ENCODE measurements around the gene ZNF674. TPM values are rescaled to one million over a fixed set of nuclear protein-coding genes. Genes with fewer than 3 reads are reported as not detected.

Gene ZNF674
- total and polyA plus RNA-seq, 10 of the 15 experiments (the other 5 are each of a cell fraction or from before 2014, with no cell fraction given): 1.0 to 3.7 (median 1.8) TPM

- TF ChIP-seq NFYA (IDR thresholded peaks at IDR 0.05; ENCODE audit: borderline replicate concordance, low read depth, low read length) (no peak), ZSCAN29 (IDR thresholded peaks at IDR 0.05) (no peak), ETV6 (conservative IDR thresholded peaks at IDR 0.05 in 1 of 2, IDR thresholded peaks at IDR 0.05 in 1 of 2; ENCODE audit: borderline replicate concordance in 1 of 2, low read depth in 1 of 2) (peak in 1 of 2 experiments; percentile 51; a peak in 1 of 4 replicates), CREM (IDR thresholded peaks at IDR 0.05; ENCODE audit: low read depth) (peak; percentile 51; the same call in 1 of the 2 replicates), SKIL (IDR thresholded peaks at IDR 0.05; ENCODE audit: low read depth, poor library complexity, severe bottlenecking) (no peak), TARDBP (IDR thresholded peaks at IDR 0.05; ENCODE audit: borderline replicate concordance) (no peak), CREB1 (IDR thresholded peaks at IDR 0.05; ENCODE audit: low read depth) (no peak), ZNF274 (IDR thresholded peaks at IDR 0.05; ENCODE audit: insufficient read depth, insufficient read length) (no peak), CHD1 (IDR thresholded peaks at IDR 0.05; ENCODE audit: low read depth, low read length) (no peak), EED (IDR thresholded peaks at IDR 0.05; ENCODE audit: low read depth) (peak; percentile 31; the same call in 1 of the 2 replicates), NFYB (IDR thresholded peaks at IDR 0.05; ENCODE audit: insufficient read depth, low read depth, low read length) (no peak), IKZF1 (conservative IDR thresholded peaks at IDR 0.05) (peak; percentile 51; the same call in 1 of the 2 replicates), ELK1 (IDR thresholded peaks at IDR 0.05; ENCODE audit: low read depth, low read length) (no peak), BACH1 (IDR thresholded peaks at IDR 0.05; ENCODE audit: borderline replicate concordance) (no peak), STAT1 (conservative IDR thresholded peaks at IDR 0.05) (no peak), NRF1 (conservative IDR thresholded peaks at IDR 0.05; ENCODE audit: low read depth, low read length) (no peak), POU2F2 (IDR thresholded peaks at IDR 0.05; ENCODE audit: borderline replicate concordance, low read depth, low read length) (no peak), ATF2 (IDR thresholded peaks at IDR 0.05; ENCODE audit: low read length) (peak; percentile 50; the same call in 1 of the 2 replicates), EZH2 (IDR thresholded peaks at IDR 0.05; ENCODE audit: borderline replicate concordance, control insufficient read depth, low read depth, low read length) (no peak), IKZF2 (IDR thresholded peaks at IDR 0.05) (peak in 1 of 2 experiments; percentile 43; a peak in 2 of 4 replicates), SREBF1 (IDR thresholded peaks at IDR 0.05; ENCODE audit: low read length) (no peak), ESRRA (IDR thresholded peaks at IDR 0.05; ENCODE audit: low read length) (no peak), CBFB (IDR thresholded peaks at IDR 0.05; ENCODE audit: low read depth) (no peak), MEF2B (IDR thresholded peaks at IDR 0.05; ENCODE audit: partially characterized antibody, poor library complexity, severe bottlenecking) (no peak)
Observed at GRCh38 chrX:46580613-46581012, 35.4 kb upstream of the ZNF674 start (continued).

Data from GM12878 (cell line).